IMR-90 (cell line): Measurements from ENCODE around the gene ACKR2. TPM values are rescaled to one million over a fixed set of nuclear protein-coding genes. Genes with fewer than 3 reads are reported as not detected.

Source experiments
- ATAC-seq: fragments of 200-7000 bp; cut with Tn5 transposase; 2 replicates; pipeline ENCODE4 v1.9.1; 2020; ENCODE audit warnings: low read depth, mild to moderate bottlenecking, moderate library complexity
- BruUV-seq: library from RNA; stranded (reverse); fragments of 400-500 nt; replicated peaks from 2 replicates; lab custom pipeline; 2021; lab: Mats Ljungman, UMichigan
- CTCF ChIA-PET: fragments of 300-600 bp; formaldehyde crosslinking; extraction: SDS; loops from one replicate; lab custom pipeline; 2021; ENCODE audit warnings: antibody characterized with exemption; lab: Yijun Ruan, JAX
- POLR2A ChIA-PET: fragments of 300-600 bp; sonication (Branson Sonifier 250); formaldehyde crosslinking; loops from one replicate; lab custom pipeline; 2022; ENCODE audit warnings: antibody characterized with exemption; ENCODE audit not compliant: unreplicated experiment; lab: Charles Lee
- DNase-seq: peaks from one replicate; pipeline ENCODE4 v3.0.0; 2013
- H2AFZ ChIP-seq: replicated peaks from 2 replicates; pipeline ENCODE3; 2013; ENCODE audit warnings: low read length, mild to moderate bottlenecking; ENCODE audit not compliant: poor library complexity
- H2AK5ac ChIP-seq: 2 replicates; pipeline ENCODE4 v1.6.1; 2013; ENCODE audit warnings: low read depth, low read length, inconsistent platforms
- H2AK9ac ChIP-seq: replicated peaks from 2 replicates; pipeline ENCODE3; 2013; ENCODE audit warnings: mild to moderate bottlenecking, low read depth, low read length, moderate library complexity; ENCODE audit not compliant: poor library complexity
- H2BK120ac ChIP-seq: 2 replicates; pipeline ENCODE4 v1.6.1; 2013; ENCODE audit warnings: low read depth, low read length, inconsistent platforms
- H2BK15ac ChIP-seq: 3 replicates; pipeline ENCODE4 v1.6.1; 2013; ENCODE audit warnings: low read depth, low read length, inconsistent platforms
- H2BK20ac ChIP-seq: 2 replicates; pipeline ENCODE4 v1.6.1; 2013; ENCODE audit warnings: low read depth, mild to moderate bottlenecking, inconsistent platforms, low read length, moderate library complexity
- H2BK5ac ChIP-seq: 2 replicates; pipeline ENCODE4 v1.6.1; 2013; ENCODE audit warnings: mild to moderate bottlenecking, low read depth, low read length, inconsistent platforms; ENCODE audit not compliant: poor library complexity, severe bottlenecking
- H3K14ac ChIP-seq: replicated peaks from 2 replicates; pipeline ENCODE4 v1.6.1; 2013; ENCODE audit warnings: low read depth, low read length, inconsistent platforms
- H3K18ac ChIP-seq: 2 replicates; pipeline ENCODE4 v1.6.1; 2013; ENCODE audit warnings: low read depth, low read length, control low read depth
- H3K23ac ChIP-seq: 2 replicates; pipeline ENCODE4 v1.6.1; 2013; ENCODE audit warnings: low read depth, low read length, inconsistent platforms
- H3K27ac ChIP-seq: 2 replicates; pipeline ENCODE4 v1.5.1; 2013; ENCODE audit warnings: mild to moderate bottlenecking, control low read depth, low read length; ENCODE audit not compliant: insufficient read depth
- H3K27me3 ChIP-seq: 2 replicates; pipeline ENCODE4 v1.6.1; 2013; ENCODE audit warnings: low read length; ENCODE audit not compliant: control insufficient read depth, insufficient read depth
- H3K36me3 ChIP-seq: 2 replicates; pipeline ENCODE4 v1.6.1; 2013; ENCODE audit warnings: low read length, mixed read lengths; ENCODE audit not compliant: control insufficient read depth, insufficient read depth
- H3K4ac ChIP-seq: 2 replicates; pipeline ENCODE4 v1.6.1; 2013; ENCODE audit warnings: low read depth, low read length, inconsistent platforms
- H3K4me1 ChIP-seq: 2 replicates; pipeline ENCODE4 v1.6.1; 2013; ENCODE audit warnings: low read length, mixed read lengths; ENCODE audit not compliant: control insufficient read depth, insufficient read depth
- H3K4me2 ChIP-seq: 2 replicates; pipeline ENCODE4 v1.6.1; 2013; ENCODE audit warnings: low read depth, mild to moderate bottlenecking, control low read depth, low read length, moderate library complexity
- H3K4me3 ChIP-seq: 2 replicates; pipeline ENCODE4 v1.5.1; 2013; ENCODE audit warnings: low read depth, mild to moderate bottlenecking, control low read depth, low read length, moderate library complexity; ENCODE audit not compliant: insufficient read depth
- H3K56ac ChIP-seq: 2 replicates; pipeline ENCODE4 v1.6.1; 2013; ENCODE audit warnings: low read length, inconsistent platforms; ENCODE audit not compliant: insufficient read depth; ENCODE audit errors: extremely low read depth
- H3K79me1 ChIP-seq, 2 experiments: 2 replicates each; pipeline ENCODE4 v1.6.1; 2013; ENCODE audit warnings: low read length in 2 of 2, inconsistent platforms in 1 of 2, low read depth in 1 of 2
- H3K9ac ChIP-seq: 2 replicates; pipeline ENCODE4 v1.6.1; 2013; ENCODE audit warnings: low read depth, low read length, control low read depth
- H3K9me1 ChIP-seq: 2 replicates; pipeline ENCODE4 v1.6.1; 2013; ENCODE audit warnings: low read length, inconsistent platforms; ENCODE audit not compliant: insufficient read depth
- H3K9me3 ChIP-seq: 2 replicates; pipeline ENCODE4 v1.6.1; 2013; ENCODE audit warnings: low read length; ENCODE audit not compliant: control insufficient read depth, insufficient read depth
- H4K20me1 ChIP-seq: 2 replicates; pipeline ENCODE4 v1.6.1; 2013; ENCODE audit warnings: low read length, inconsistent platforms; ENCODE audit not compliant: insufficient read depth
- H4K5ac ChIP-seq: 2 replicates; pipeline ENCODE4 v1.6.1; 2013; ENCODE audit warnings: mild to moderate bottlenecking, low read depth, low read length, control low read depth
- H4K8ac ChIP-seq, 2 experiments: 2 replicates each; pipeline ENCODE4 v1.6.1; 2013; ENCODE audit warnings: low read depth in 2 of 2, low read length in 2 of 2, control low read depth in 1 of 2, inconsistent platforms in 1 of 2
- H4K91ac ChIP-seq: 2 replicates; pipeline ENCODE4 v1.6.1; 2013; ENCODE audit warnings: low read depth, low read length, inconsistent platforms; ENCODE audit not compliant: insufficient read depth
- CTCF ChIP-seq: conservative IDR thresholded peaks from 2 replicates; pipeline ENCODE4 v1.5.1; 2012; ENCODE audit warnings: mild to moderate bottlenecking, low read depth, low read length, improper control_type of control experiment
- FOS ChIP-seq: fragments of 150-350 bp; IDR thresholded peaks from 2 replicates; pipeline ENCODE4 v1.6.1; 2016; ENCODE audit warnings: low read depth, low read length
- MAFK ChIP-seq: IDR thresholded peaks from 2 replicates; pipeline ENCODE4 v1.6.1; 2012; ENCODE audit warnings: low read depth, low read length, improper control_type of control experiment
- MAZ ChIP-seq: IDR thresholded peaks from 2 replicates; pipeline ENCODE4 v1.6.1; 2012; ENCODE audit warnings: low read depth, mild to moderate bottlenecking, low read length, improper control_type of control experiment, moderate library complexity, borderline replicate concordance
- MXI1 ChIP-seq: IDR thresholded peaks from 2 replicates; pipeline ENCODE4 v1.6.1; 2012; ENCODE audit warnings: low read depth, mild to moderate bottlenecking, low read length, moderate library complexity, borderline replicate concordance
- NFE2L2 ChIP-seq: fragments of 150-350 bp; IDR thresholded peaks from 2 replicates; pipeline ENCODE4 v1.6.1; 2016; ENCODE audit warnings: low read depth, mild to moderate bottlenecking, low read length
- POLR2A ChIP-seq: IDR thresholded peaks from 2 replicates; pipeline ENCODE4 v1.6.1; 2012; ENCODE audit warnings: mild to moderate bottlenecking, low read depth, low read length
- RFX5 ChIP-seq: IDR thresholded peaks from 2 replicates; pipeline ENCODE4 v1.8.0; 2012; ENCODE audit warnings: low read depth, mild to moderate bottlenecking, low read length, moderate library complexity
- SMC3 ChIP-seq: fragments of 150-350 bp; IDR thresholded peaks from 2 replicates; pipeline ENCODE4 v1.6.1; 2016; ENCODE audit warnings: low read depth, mild to moderate bottlenecking, antibody characterized with exemption, low read length, moderate library complexity
- WGBS, 2 experiments: methylation state at CpG; one replicate each; pipeline versions ENCODE4 v1.1.5 to v1.1.7; 2013; ENCODE audit warnings: missing lambda C conversion rate in 2 of 2; ENCODE audit not compliant: insufficient read length in 1 of 2; ENCODE audit errors: extremely low coverage in 2 of 2; 5-methylcytosine and 5-hydroxymethylcytosine counted together
- dilution Hi-C: fragments of 300-500 bp; cut with HindIII; formaldehyde crosslinking; loops from one replicate; pipeline ENCODE4 v1.14.3; 2018; ENCODE audit warnings: low sequenced_read_pairs; ENCODE audit not compliant: unreplicated experiment
- in situ Hi-C: fragments of 300-500 bp; cut with MboI; formaldehyde crosslinking; loops from 3 replicates; pipeline ENCODE4 v1.14.3; 2019; ENCODE audit warnings: low sequenced_read_pairs, inconsistent platforms, mixed read lengths
- intact Hi-C: fragments of 100-400 bp; cut with micrococcal nuclease; formaldehyde crosslinking; loops from 2 replicates; pipeline ENCODE4 v1.10.0; 2022
- polyA plus RNA-seq, 3 experiments: library from polyadenylated mRNA; depleted of rRNA; stranded (reverse); fragments of >200 nt; gene quantifications; 2 replicates each; pipeline ENCODE4 v1.2.3, GENCODE V29; 2012; ENCODE audit warnings: low replicate concordance in 1 of 3
- total RNA-seq: library from RNA; depleted of rRNA; stranded (reverse); fragments of >200 nt; gene quantifications from 2 replicates; pipeline ENCODE4 v1.2.3, GENCODE V29; 2012

ACKR2 gene
- total and polyA plus RNA-seq, 2 of the 4 experiments (the other 2 are of a cell fraction): 0.10 TPM; not detected in 1

- H2AK5ac ChIP-seq: no peak overlapping the region
- H3K4me2 ChIP-seq: no peak overlapping the region
- no peak for TF ChIP-seq MAFK
- TF ChIP-seq FOS: no peak
- TF ChIP-seq MXI1: no peak
- TF ChIP-seq MAZ: no peak
- TF ChIP-seq NFE2L2: no peak
- no peak for TF ChIP-seq POLR2A
- TF ChIP-seq SMC3: no peak
- no peak for TF ChIP-seq CTCF
- TF ChIP-seq RFX5: no peak
These were observed 75.1 kb downstream of the ACKR2 start for GRCh38 chr3:42884324-42884723.

More at GRCh38 chr3:42884324-42884723, 75.1 kb downstream of the ACKR2 start:
- H3K9me3 ChIP-seq: no peaks in the 10 kb centered on the region
- in situ Hi-C loops (no loop called here), intact Hi-C loops (loop anchor here (5.0 to 10.0 kb wide), 2 partner anchors 340 to 637 kb away; no protein-coding TSS in a partner anchor), dilution Hi-C loops (no loop called here)
- no peaks in the 10 kb centered on the region for H3K79me1 ChIP-seq
- no peak overlapping the region for H3K4ac ChIP-seq
- 100% methylated on average over 1 of the region's 2 CpGs; no CpG with 5 or more reads in 1 of the 2 experiments for WGBS, 2 experiments
- no peak overlapping the region for H2BK20ac ChIP-seq
- no peaks in the 10 kb centered on the region for H3K4me1 ChIP-seq
- no peak overlapping the region for H2BK15ac ChIP-seq
- H4K20me1 ChIP-seq: no peaks in the 10 kb centered on the region
- H3K9me1 ChIP-seq: no peaks in the 10 kb centered on the region; the same call in 1 of the 2 replicates
- H3K14ac ChIP-seq: no peak overlapping the region
- no peak overlapping the region for H3K27ac ChIP-seq
- H2AFZ ChIP-seq: no peak overlapping the region
- H3K56ac ChIP-seq: no peak overlapping the region
- no peak overlapping the region for H4K5ac ChIP-seq
- no TSS peak for BruUV-seq
- ATAC-seq (no peak), DNase-seq (no peak)
- no peak overlapping the region for H3K9ac ChIP-seq
- no peak overlapping the region for H4K8ac ChIP-seq
- ChIA-PET POLR2A (no interaction called here), CTCF (no interaction called here)
- H3K23ac ChIP-seq: no peak overlapping the region
- no peak overlapping the region for H2BK120ac ChIP-seq
- H3K4me3 ChIP-seq: no peak overlapping the region
- H2BK5ac ChIP-seq: no peak overlapping the region
- peaks cover 11% of the 10 kb centered on the region for H3K27me3 ChIP-seq
- H4K91ac ChIP-seq: no peak overlapping the region
- no peak overlapping the region for H3K18ac ChIP-seq
- H2AK9ac ChIP-seq: no peak overlapping the region
- no peaks in the 10 kb centered on the region for H3K36me3 ChIP-seq
